HG03575 (cell line): ENCODE results near the gene STYXL2.
A peak's percentile ranks its signal among the peaks of the same experiment; 100 is the strongest.

Experiments used
- ATAC-seq: cut with Tn5 transposase; IDR thresholded peaks from one replicate; pipeline ENCODE4 v1.9.1; 2021; ENCODE audit not compliant: unreplicated experiment, insufficient number of reproducible peaks, low FRiP score; ENCODE audit errors: extremely low read depth

Gene STYXL2

GRCh38 chr1:167077128-167077867 is 16.6 kb upstream of the STYXL2 start:
- no peak for ATAC-seq

GRCh38 chr1:167077868-167078210 is 16.0 kb upstream of the STYXL2 start:
- no peak for ATAC-seq

DNA sequence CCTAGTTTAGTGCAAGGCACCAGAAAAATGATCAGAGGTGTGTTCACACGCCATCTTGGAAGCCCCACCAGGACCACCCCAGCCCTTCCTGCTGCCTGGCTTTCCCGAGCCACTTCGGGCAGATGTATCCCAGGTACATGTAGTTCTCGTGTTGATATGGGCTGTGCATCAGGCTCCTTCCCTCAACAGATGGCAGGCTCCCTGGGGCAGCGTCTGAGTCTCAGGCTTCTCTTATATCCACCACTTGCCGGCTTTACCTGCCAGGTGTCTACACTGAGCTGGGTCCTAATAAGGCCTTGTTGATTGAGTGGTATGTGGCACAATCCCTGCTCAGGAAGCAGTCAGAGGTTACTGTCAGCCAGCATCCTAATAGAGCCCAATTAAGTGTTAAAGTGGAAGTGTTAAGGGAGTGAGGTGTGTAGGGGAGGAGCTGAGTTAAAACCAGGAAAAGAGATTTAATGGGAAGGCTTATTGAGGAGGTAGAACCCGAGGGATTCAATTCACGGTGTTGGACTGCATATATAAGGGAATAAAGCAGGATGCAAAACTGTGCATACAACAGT is 12.2 kb upstream of the STYXL2 start:
- no peak for ATAC-seq

DNA sequence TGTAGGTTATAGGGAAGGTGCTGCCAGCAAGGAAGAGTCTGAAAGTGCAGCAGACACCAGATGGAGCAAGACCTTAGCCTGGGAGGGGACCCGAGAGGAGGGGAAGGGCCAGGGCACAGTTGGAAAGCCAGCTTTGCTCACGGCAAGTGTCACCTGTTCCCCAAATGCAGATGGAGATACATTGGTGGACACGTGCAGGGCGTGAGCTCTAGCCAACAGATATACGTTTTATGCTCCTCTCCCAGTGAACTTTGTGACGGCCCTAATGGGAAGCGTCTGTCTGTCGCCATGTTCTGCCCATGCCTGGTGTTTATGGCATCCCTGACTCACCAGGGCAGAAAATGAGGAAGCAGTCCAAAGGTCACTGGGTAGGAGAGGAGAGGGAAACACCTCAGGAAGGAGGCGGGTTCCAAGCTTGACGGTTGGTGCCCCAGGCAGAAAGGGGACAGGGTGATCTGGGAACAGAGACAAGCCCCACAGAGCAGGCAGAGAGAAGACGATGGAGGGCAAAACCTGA is 11.3 kb upstream of the STYXL2 start:
- ATAC-seq, result no peak

DNA sequence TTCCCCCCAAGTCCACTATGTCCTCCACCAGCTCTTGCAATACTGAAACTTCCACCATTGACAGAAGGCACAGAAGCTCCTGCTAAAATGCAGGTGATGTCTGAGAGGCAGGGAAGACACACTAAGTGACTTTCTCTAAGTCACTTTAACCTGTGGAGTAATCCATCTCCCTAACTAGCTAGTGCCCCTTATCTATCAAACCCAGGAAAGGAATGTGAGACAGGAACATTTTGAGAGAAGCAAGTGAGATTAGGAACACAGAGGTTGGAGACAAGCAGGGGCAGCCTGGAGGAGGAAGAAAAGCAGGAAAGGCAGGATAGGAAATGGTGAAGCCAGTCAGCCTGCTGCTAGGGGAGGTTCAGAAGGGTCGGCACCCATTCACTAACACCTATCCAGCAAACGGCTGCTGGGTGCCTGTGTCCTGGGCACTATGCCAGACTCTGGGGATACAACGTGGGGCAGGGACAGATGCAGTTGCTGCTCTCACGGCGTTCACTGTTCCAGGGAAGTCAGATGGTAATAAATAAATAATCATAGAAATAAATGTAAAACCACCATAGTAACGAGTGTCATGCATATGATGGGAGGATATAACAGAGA is 10.7 kb upstream of the STYXL2 start:
- no peak for ATAC-seq

DNA sequence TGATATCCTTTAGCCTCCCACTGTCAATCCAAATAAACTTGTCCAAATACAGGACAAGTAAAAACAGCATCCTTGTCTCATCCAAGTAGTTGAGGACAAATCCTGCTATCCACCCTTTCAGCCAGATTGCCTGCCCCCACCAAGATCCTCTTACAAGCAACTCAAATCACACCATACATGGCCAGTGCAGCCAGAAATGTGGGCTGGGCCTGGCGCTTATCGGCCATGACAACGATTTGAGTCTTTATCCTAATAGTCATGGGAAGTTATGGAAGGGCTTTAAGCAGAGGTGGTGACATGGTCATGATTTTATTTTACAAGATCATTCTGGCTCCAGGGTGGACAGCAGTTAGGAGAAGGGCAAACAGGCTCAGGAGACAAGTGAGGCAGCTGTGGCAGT is 10.0 kb upstream of the STYXL2 start:
- ATAC-seq, result no peak

- no peak for ATAC-seq
Observed at GRCh38 chr1:167084757-167085156, 9.1 kb upstream of the STYXL2 start.

DNA sequence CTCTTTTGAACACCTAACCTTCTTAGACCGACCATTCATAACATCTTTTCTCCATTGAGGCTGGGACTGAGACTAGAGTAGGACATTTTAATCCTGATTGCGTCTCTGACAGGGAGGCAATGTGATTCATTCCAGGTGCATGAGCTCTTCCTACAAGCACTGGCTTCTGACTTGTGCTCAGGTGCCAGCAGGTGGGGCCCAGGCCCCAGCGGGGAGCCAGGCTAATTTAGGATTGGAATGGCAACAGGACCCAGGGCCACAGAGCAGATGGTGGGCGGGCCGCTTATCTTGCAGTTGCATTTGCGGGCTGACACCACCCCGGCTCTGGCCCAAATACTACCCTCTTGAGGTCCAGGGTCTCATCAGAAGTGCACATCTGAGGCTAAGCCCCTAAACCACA is 7.8 kb upstream of the STYXL2 start:
- ATAC-seq, result no peak

DNA sequence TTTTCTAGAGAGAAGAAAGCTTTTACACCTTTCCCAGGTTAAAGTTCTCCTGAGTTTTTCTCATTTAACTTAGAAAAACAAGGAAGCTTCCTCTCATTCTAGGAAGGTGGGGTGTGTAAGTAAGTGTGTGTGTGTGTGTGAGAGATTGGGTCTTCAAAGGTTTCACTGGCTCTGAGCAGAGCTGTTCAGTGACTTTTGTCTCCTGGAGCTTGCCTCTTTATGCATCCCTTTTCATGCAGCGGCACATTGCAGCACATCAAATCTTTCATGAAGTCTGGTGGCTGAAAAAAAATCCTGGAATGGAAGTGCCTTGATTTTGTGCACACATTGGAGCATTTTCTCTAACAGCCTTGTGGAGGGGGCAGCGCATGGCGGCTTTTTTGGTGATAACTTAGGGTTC is 7.1 kb upstream of the STYXL2 start:
- ATAC-seq, result no peak

DNA sequence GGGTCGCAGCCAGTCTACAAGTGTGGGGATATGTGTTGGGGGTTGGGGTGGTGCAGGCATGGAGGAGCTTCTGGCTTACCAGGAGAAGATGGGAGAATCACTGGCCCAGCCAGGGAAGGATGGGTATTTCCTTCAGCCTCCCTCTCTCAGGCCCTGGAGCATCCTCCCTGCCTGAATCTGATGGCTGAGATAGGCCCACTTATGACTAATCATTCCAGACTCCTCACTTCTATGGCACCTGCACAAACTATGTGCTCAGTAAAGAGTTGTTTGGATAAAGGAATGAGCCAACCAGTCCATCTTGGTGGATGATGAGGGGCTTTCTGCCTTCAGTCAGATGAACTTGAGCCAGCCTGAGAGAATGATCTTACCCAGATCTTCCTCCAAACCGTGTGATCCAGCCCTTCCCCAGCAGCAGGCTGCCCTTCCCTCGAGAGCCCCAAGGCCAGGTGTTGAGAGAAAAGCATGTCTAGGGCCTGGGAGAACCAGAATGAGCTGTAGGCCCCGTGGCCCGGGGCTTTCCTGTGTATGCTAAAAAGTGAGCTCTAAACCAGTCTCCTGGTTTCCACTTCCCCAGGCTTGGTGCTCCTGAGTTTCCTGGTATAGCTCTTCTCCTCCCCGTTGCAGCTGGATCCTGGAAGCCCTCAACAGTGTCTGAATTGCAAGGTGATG is 5.0 kb upstream of the STYXL2 start:
- ATAC-seq, result no peak

DNA sequence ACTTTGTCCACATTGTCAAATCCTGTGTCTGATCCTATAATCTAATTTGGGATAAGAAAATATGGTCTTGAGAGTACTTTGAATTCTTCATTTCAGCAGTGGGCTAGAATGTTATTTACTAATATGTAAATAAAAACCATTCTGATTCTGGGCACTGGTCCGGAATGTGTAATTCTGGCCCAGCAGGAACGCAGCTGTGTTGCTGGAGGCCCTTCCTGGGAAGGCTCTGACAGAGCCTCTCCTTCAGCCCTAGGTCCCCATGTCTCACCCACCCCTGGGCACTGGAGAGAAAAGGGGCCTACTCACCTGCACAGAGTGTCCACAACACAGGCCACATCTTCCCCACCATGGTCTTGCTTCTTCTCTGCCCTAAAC is 3.9 kb upstream of the STYXL2 start:
- no peak for ATAC-seq

- peak; percentile 35 for ATAC-seq
Observed at GRCh38 chr1:167090314-167090942, 3.4 kb upstream of the STYXL2 start, which contains the start of gene GPA33. GPA33 (minus strand) TSS chr1:167090377; CDS start chr1:167090287, 90 bp downstream.

DNA sequence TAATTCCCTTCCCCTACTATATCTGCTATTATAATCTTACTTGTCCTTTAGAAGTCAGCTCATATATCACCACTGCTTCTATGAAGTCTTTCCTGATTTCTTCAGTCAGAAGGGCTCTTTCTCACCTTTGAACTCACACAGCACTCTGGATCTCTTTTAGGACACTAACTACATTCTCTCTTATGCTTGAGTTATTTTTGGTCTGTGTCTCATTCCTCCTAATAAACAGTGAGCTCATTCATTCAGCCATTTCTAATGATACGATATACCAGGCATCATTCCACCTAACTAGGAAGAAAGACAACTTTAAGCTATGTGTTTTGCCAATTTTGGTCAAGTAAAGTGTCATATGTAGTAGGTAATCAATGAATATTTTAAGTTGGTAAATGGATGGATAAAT is 1.2 kb upstream of the STYXL2 start:
- no peak for ATAC-seq

- no peak for ATAC-seq
Observed at GRCh38 chr1:167094690-167095089, 815 bp downstream of the STYXL2 start.

DNA sequence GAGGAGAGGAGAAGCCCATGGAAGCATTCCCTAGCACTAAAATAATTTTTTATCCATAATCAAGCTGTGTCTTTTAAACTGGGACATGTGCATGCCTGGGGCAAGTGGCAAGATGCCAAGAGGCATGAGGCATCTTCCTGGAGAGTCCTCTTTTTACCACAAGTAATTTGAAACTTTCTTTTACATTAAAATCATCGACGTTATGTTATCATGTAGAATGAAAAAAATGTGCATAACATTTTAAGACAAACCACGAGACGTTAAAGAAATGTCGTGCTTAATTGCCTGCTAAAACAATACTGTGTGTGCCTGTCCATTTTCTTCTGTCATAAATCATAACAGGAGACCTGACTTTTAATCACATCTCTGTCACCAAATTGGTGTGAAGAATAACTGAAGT is 1.5 kb downstream of the STYXL2 start:
- ATAC-seq, result no peak

DNA sequence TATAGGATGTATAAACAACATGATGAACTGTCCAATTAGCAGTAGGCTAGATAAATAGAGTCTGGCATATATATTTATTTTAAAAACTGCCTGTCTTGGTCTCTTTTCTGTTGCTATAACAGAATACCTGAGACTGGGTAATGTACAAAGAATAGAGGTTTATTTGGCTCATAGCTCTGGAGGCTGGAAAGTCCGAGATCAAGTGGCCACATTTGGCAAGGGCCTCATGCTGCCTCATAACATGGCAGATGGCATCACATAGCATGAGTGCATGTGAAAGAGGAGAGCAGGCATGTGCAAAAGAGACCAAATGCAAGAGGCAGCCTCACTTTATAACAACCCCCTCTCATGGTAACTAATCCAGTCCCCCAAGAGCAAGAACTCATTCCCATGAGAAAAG is 6.0 kb downstream of the STYXL2 start:
- ATAC-seq, result no peak

GRCh38 chr1:167100730-167101129 is 6.9 kb downstream of the STYXL2 start:
- no peak for ATAC-seq

GRCh38 chr1:167101754-167102153 is 7.9 kb downstream of the STYXL2 start:
- ATAC-seq, result no peak

DNA sequence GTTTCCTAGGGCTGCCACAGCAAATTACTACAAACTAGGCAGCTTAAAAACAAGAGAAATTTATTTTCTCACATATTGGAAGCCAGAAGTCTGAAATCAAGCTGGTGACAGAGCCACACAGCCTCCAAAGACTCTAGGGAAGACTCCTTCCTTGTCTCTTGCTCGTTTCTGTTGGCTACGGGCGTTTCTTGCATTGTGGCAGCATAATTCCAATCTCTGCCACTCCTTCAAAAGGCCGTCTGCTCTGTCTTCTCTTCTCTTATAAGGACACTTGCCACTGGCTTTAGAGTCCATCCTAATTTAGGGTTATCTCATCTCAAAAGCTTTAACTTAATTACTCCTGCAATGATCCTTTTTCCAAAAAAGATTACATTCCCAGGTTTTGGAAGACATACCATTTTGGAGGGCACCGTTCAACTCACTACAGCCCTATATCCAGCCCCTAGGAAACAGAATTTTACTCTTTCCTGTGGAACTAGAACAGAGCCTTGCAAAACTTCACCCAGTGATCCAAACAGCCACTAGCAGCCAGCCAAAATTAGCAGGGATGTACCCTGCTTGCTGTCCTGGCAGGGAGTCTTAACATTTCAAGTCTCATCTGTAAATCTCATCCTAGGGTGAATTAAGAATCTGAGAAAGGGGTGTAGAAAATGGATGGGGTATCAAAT is 9.2 kb downstream of the STYXL2 start:
- ATAC-seq, result no peak
